ENCODE measurements around the gene CBX5. TPM values are rescaled to one million over a fixed set of nuclear protein-coding genes. Genes with fewer than 3 reads are reported as not detected.

CBX5 gene
- total RNA-seq, 1 experiment from 2014 or later = 85.5 TPM

GRCh38 chr12:54210400-54210790 is 69.5 kb downstream of the CBX5 start:
- Mint-ChIP-seq H3K27me3 (ENCODE audit: insufficient read depth, unreplicated experiment) (no peaks in the 10 kb centered on the region), H3K36me3 (ENCODE audit: insufficient read depth, unreplicated experiment) (no peaks in the 10 kb centered on the region), H3K4me3 (ENCODE audit: unreplicated experiment) (no peak overlapping the region), H3K27ac (ENCODE audit: unreplicated experiment) (no peak overlapping the region), H3K4me1 (ENCODE audit: low read depth, unreplicated experiment) (peaks cover 7% of the 10 kb centered on the region), H3K9me3 (ENCODE audit: unreplicated experiment) (no peaks in the 10 kb centered on the region)
- intact Hi-C loops (cut with micrococcal nuclease; ENCODE audit: unreplicated experiment) = loop anchor here (10.0 kb wide), 1 partner anchor 456 kb away; the partner anchor contains the start of gene CISTR
- POLR2A ChIA-PET = no interaction called here
- no peaks in the 10 kb centered on the region for H3K27me3 ChIP-seq (replicated peaks; ENCODE audit: control insufficient read depth, insufficient read depth, low read length)
- H3K4me1 ChIP-seq = peaks cover 7% of the 10 kb centered on the region; the same call in 1 of the 2 replicates
- no TSS peak for BruUV-seq (replicated peaks)
- DNase-seq = no peak
- H3K9me3 ChIP-seq = no peaks in the 10 kb centered on the region
- CTCF ChIA-PET = interaction anchor here (0.7 to 0.9 kb wide), 2 partner anchors 201 to 204 kb away, joined by 3 to 4 read pairs; partner anchors contain the start of gene HOXC8
- H3K4me3 ChIP-seq (ENCODE audit: low read depth, low read length) = no peak overlapping the region
- H3K36me3 ChIP-seq (ENCODE audit: control insufficient read depth, insufficient read depth, low read length) = no peaks in the 10 kb centered on the region
- TF ChIP-seq, protein P1, sequence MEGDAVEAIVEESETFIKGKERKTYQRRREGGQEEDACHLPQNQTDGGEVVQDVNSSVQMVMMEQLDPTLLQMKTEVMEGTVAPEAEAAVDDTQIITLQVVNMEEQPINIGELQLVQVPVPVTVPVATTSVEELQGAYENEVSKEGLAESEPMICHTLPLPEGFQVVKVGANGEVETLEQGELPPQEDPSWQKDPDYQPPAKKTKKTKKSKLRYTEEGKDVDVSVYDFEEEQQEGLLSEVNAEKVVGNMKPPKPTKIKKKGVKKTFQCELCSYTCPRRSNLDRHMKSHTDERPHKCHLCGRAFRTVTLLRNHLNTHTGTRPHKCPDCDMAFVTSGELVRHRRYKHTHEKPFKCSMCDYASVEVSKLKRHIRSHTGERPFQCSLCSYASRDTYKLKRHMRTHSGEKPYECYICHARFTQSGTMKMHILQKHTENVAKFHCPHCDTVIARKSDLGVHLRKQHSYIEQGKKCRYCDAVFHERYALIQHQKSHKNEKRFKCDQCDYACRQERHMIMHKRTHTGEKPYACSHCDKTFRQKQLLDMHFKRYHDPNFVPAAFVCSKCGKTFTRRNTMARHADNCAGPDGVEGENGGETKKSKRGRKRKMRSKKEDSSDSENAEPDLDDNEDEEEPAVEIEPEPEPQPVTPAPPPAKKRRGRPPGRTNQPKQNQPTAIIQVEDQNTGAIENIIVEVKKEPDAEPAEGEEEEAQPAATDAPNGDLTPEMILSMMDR (IDR thresholded peaks at IDR 0.05; ENCODE audit: insufficient read depth in 1 of 2, low read depth in 1 of 2, low read length in 1 of 2, severe bottlenecking in 1 of 2, unreplicated experiment in 1 of 2) = no peak

DNA sequence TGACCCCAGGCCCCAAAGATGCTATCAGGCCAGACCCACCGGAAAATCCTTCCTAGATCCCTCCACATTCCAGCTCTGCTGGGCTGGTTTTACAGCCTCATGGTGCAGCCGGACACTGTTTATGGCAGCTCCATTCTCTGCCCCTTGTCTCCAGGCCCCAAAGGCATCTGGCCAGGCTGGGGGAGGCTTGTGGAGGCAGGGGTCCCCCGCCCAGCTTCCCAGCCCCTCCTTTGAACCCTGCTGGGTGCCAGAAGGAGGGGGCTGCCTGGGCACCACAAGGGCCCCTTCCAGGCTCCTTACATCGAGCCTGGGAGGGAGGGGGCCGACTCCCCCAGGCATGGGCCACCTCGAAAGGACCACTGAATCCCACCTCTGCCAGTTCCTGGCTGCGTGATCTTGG is 71.3 kb downstream of the CBX5 start:
- no peaks in the 10 kb centered on the region for H3K27me3 Mint-ChIP-seq (ENCODE audit: insufficient read depth, unreplicated experiment)
- TF ChIP-seq, protein P1 (IDR thresholded peaks at IDR 0.05; ENCODE audit: insufficient read depth in 1 of 2, low read depth in 1 of 2, low read length in 1 of 2, severe bottlenecking in 1 of 2, unreplicated experiment in 1 of 2) = no peak
- intact Hi-C loops (cut with micrococcal nuclease; ENCODE audit: unreplicated experiment) = loop anchor here (1.0 kb wide), 1 partner anchor 176 kb away; no protein-coding TSS in a partner anchor

GRCh38 chr12:54207539-54208294 is 72.2 kb downstream of the CBX5 start:
- TF ChIP-seq, protein P1 (IDR thresholded peaks at IDR 0.05; ENCODE audit: insufficient read depth in 1 of 2, low read depth in 1 of 2, low read length in 1 of 2, severe bottlenecking in 1 of 2, unreplicated experiment in 1 of 2) = peak; percentile 92 to 94
- DNase-seq = peak; percentile 86 to 91
- Histone ChIP-seq H3K36me3 (ENCODE audit: control insufficient read depth, insufficient read depth, low read length) (no peaks in the 10 kb centered on the region), H3K4me3 (ENCODE audit: low read depth, low read length) (no peak overlapping the region), H3K9me3 (no peaks in the 10 kb centered on the region), H3K27me3 (replicated peaks; ENCODE audit: control insufficient read depth, insufficient read depth, low read length) (no peaks in the 10 kb centered on the region), H3K4me1 (peaks cover 7% of the 10 kb centered on the region; the same call in 1 of the 2 replicates)
- BruUV-seq (replicated peaks) = no TSS peak
- Mint-ChIP-seq H3K36me3 (ENCODE audit: insufficient read depth, unreplicated experiment) (no peaks in the 10 kb centered on the region), H3K9me3 (ENCODE audit: unreplicated experiment) (no peaks in the 10 kb centered on the region), H3K4me1 (ENCODE audit: low read depth, unreplicated experiment) (peaks cover 7% of the 10 kb centered on the region), H3K27ac (ENCODE audit: unreplicated experiment) (no peak overlapping the region), H3K27me3 (ENCODE audit: insufficient read depth, unreplicated experiment) (no peaks in the 10 kb centered on the region), H3K4me3 (ENCODE audit: unreplicated experiment) (no peak overlapping the region)
- intact Hi-C loops (cut with micrococcal nuclease; ENCODE audit: unreplicated experiment) = loop anchor here (1.0 kb wide), 2 partner anchors 175 to 201 kb away; no protein-coding TSS in a partner anchor
- ChIA-PET CTCF (interaction anchor here (0.6 to 2.8 kb wide), 22 partner anchors 8 to 353 kb away, joined by 3 to 25 read pairs (median 4); partner anchors contain the start of genes COPZ1, HOXC10, HOXC13 and HOXC5), POLR2A (no interaction called here)

More for the DNA sequence above, 71.3 kb downstream of the CBX5 start:
- Mint-ChIP-seq H3K36me3 (ENCODE audit: insufficient read depth, unreplicated experiment) (no peaks in the 10 kb centered on the region), H3K4me3 (ENCODE audit: unreplicated experiment) (no peak overlapping the region), H3K4me1 (ENCODE audit: low read depth, unreplicated experiment) (peaks cover 7% of the 10 kb centered on the region), H3K9me3 (ENCODE audit: unreplicated experiment) (no peaks in the 10 kb centered on the region), H3K27ac (ENCODE audit: unreplicated experiment) (no peak overlapping the region)
- no peaks in the 10 kb centered on the region for H3K9me3 ChIP-seq
- no TSS peak for BruUV-seq (replicated peaks)
- H3K4me1 ChIP-seq = peaks cover 7% of the 10 kb centered on the region; the same call in 1 of the 2 replicates
- no peaks in the 10 kb centered on the region for H3K27me3 ChIP-seq (replicated peaks; ENCODE audit: control insufficient read depth, insufficient read depth, low read length)
- no peak for DNase-seq
- CTCF ChIA-PET = interaction anchor here (0.6 to 2.2 kb wide), 7 partner anchors 13 to 223 kb away, joined by 3 to 15 read pairs (median 6); partner anchors contain the start of genes COPZ1 and HOXC10
- no peaks in the 10 kb centered on the region for H3K36me3 ChIP-seq (ENCODE audit: control insufficient read depth, insufficient read depth, low read length)
- POLR2A ChIA-PET = no interaction called here
- no peak overlapping the region for H3K4me3 ChIP-seq (ENCODE audit: low read depth, low read length)
